H1 (cell line): ENCODE measurements around the gene SLC4A7. TPM values are rescaled to one million over a fixed set of nuclear protein-coding genes. Genes with fewer than 3 reads are reported as not detected.

Experiments
- CTCF ChIA-PET: fragments of 300-600 bp; sonication (Branson Sonifier 250); formaldehyde crosslinking; loops from one replicate; lab custom pipeline; 2021; ENCODE audit not compliant: partially characterized antibody; lab: Charles Lee
- POLR2A ChIA-PET: fragments of 300-600 bp; sonication (Branson Sonifier 250); formaldehyde crosslinking; loops from one replicate; lab custom pipeline; 2021; ENCODE audit warnings: inconsistent platforms; ENCODE audit not compliant: partially characterized antibody; lab: Charles Lee
- DNase-seq, 2 experiments: peaks; one replicate each; pipeline versions ENCODE4 v3.0.0 to v3.0.0-alpha.2; 2010 to 2022; ENCODE audit warnings: low spot score in 2 of 2, low read depth in 1 of 2, mixed read lengths in 1 of 2
- FAIRE-seq: peaks from 2 replicates; lab custom pipeline; 2011; peaks lifted over from hg19 to GRCh38; lab: Jason Lieb, UNC
- H2AFZ ChIP-seq: 2 replicates; pipeline ENCODE4 v1.8.1; 2012; ENCODE audit warnings: low read length, inconsistent platforms
- H2AK5ac ChIP-seq: 2 replicates; pipeline ENCODE4 v1.6.1; 2013; ENCODE audit warnings: low read depth, low read length
- H2BK120ac ChIP-seq: replicated peaks from 2 replicates; pipeline ENCODE3; 2013; ENCODE audit warnings: low read depth, low read length, inconsistent platforms
- H2BK12ac ChIP-seq: 2 replicates; pipeline ENCODE4 v1.6.1; 2013; ENCODE audit warnings: low read depth, low read length
- H2BK15ac ChIP-seq: 2 replicates; pipeline ENCODE4 v1.6.1; 2013; ENCODE audit warnings: low read length
- H2BK20ac ChIP-seq: 2 replicates; pipeline ENCODE4 v1.6.1; 2013; ENCODE audit warnings: low read length
- H2BK5ac ChIP-seq: 2 replicates; pipeline ENCODE4 v1.6.1; 2013; ENCODE audit warnings: low read depth, low read length
- H3K14ac ChIP-seq: 2 replicates; pipeline ENCODE4 v1.6.1; 2013; ENCODE audit warnings: inconsistent platforms; ENCODE audit not compliant: insufficient read length
- H3K18ac ChIP-seq: 2 replicates; pipeline ENCODE4 v1.6.1; 2013; ENCODE audit warnings: low read length; ENCODE audit errors: extremely low read depth
- H3K23ac ChIP-seq: 2 replicates; pipeline ENCODE4 v1.6.1; 2013; ENCODE audit warnings: inconsistent platforms; ENCODE audit not compliant: insufficient read length
- H3K23me2 ChIP-seq: 2 replicates; pipeline ENCODE4 v1.6.1; 2013; ENCODE audit warnings: low read depth, low read length
- H3K27ac ChIP-seq: 2 replicates; pipeline ENCODE4 v1.6.1; 2011; ENCODE audit warnings: low read depth, low read length, inconsistent platforms
- H3K27me3 ChIP-seq, 4 experiments: replicated peaks in 1 of 4; 1 replicate in 1 of 4; 2 replicates in 3 of 4; pipeline versions ENCODE4 v1.6.1 to v1.8.1; 2011 to 2013; ENCODE audit warnings: low read length in 3 of 4, mild to moderate bottlenecking in 3 of 4, inconsistent platforms in 2 of 4, mixed read lengths in 2 of 4, moderate library complexity in 1 of 4; ENCODE audit not compliant: control insufficient read depth in 3 of 4, insufficient read depth in 3 of 4; ENCODE audit errors: extremely low read depth in 1 of 4
- H3K36me3 ChIP-seq, 4 experiments: 2 replicates each; pipeline versions ENCODE4 v1.6.1 to v1.8.1; 2011 to 2013; ENCODE audit warnings: mild to moderate bottlenecking in 4 of 4, low read length in 3 of 4, moderate library complexity in 2 of 4, control low read depth in 1 of 4, inconsistent platforms in 1 of 4; ENCODE audit not compliant: insufficient read depth in 4 of 4, control insufficient read depth in 2 of 4
- H3K4ac ChIP-seq: replicated peaks from 2 replicates; pipeline ENCODE3; 2013; ENCODE audit warnings: low read length, low read depth, mixed read lengths, inconsistent platforms; ENCODE audit not compliant: insufficient read length
- H3K4me1 ChIP-seq, 4 experiments: replicated peaks in 1 of 4; 1 replicate in 1 of 4; 2 replicates in 3 of 4; pipeline versions ENCODE4 v1.6.1 to v1.8.1; 2011 to 2013; ENCODE audit warnings: low read length in 3 of 4, inconsistent platforms in 2 of 4, mixed read lengths in 1 of 4; ENCODE audit not compliant: insufficient read depth in 4 of 4, control insufficient read depth in 3 of 4
- H3K4me2 ChIP-seq, 2 experiments: 2 replicates each; pipeline versions ENCODE4 v1.6.1 to v1.8.1; 2011 to 2013; ENCODE audit warnings: low read depth in 2 of 2, low read length in 2 of 2, control low read depth in 1 of 2, inconsistent platforms in 1 of 2, mild to moderate bottlenecking in 1 of 2; ENCODE audit not compliant: insufficient read depth in 1 of 2
- H3K4me3 ChIP-seq, 4 experiments: fragments of 200-600, 300-600 bp in 1 of 4; sonication (generic), shearing (Covaris generic), sonication (Bioruptor Twin) in 1 of 4; 2 replicates each; pipeline versions ENCODE4 v1.5.1 to v1.8.1; 2011 to 2016; ENCODE audit warnings: low read length in 4 of 4, low read depth in 3 of 4, control low read depth in 2 of 4, inconsistent platforms in 2 of 4, mild to moderate bottlenecking in 2 of 4, mixed read lengths in 1 of 4, moderate library complexity in 1 of 4; ENCODE audit not compliant: insufficient read depth in 2 of 4; ENCODE audit errors: extremely low read depth in 1 of 4
- H3K56ac ChIP-seq: replicated peaks from 2 replicates; pipeline ENCODE3; 2013; ENCODE audit warnings: low read depth, mild to moderate bottlenecking, mixed read lengths, low read length, inconsistent platforms; ENCODE audit not compliant: insufficient read length
- H3K79me1 ChIP-seq: 2 replicates; pipeline ENCODE4 v1.6.1; 2013; ENCODE audit warnings: low read depth, low read length, control low read depth
- H3K79me2 ChIP-seq, 2 experiments: 2 replicates each; pipeline versions ENCODE4 v1.6.1 to v1.8.1; 2012 to 2013; ENCODE audit warnings: low read length in 2 of 2, mild to moderate bottlenecking in 2 of 2, inconsistent platforms in 1 of 2; ENCODE audit not compliant: insufficient read depth in 2 of 2, control insufficient read depth in 1 of 2
- H3K9ac ChIP-seq, 4 experiments: replicated peaks in 1 of 4; 1 replicate in 1 of 4; 2 replicates in 3 of 4; pipeline versions ENCODE4 v1.6.1 to v1.8.1; 2011 to 2013; ENCODE audit warnings: low read depth in 3 of 4, low read length in 3 of 4, control low read depth in 2 of 4, mild to moderate bottlenecking in 2 of 4, moderate library complexity in 2 of 4, inconsistent platforms in 1 of 4; ENCODE audit errors: extremely low read depth in 1 of 4
- H3K9me3 ChIP-seq, 2 experiments: 2 replicates each; pipeline versions ENCODE4 v1.6.1 to v1.8.1; 2012 to 2013; ENCODE audit warnings: mild to moderate bottlenecking in 2 of 2, moderate library complexity in 2 of 2, control low read depth in 1 of 2, inconsistent platforms in 1 of 2, low read depth in 1 of 2, low read length in 1 of 2, mixed read lengths in 1 of 2; ENCODE audit not compliant: insufficient read depth in 2 of 2
- H4K20me1 ChIP-seq, 2 experiments: replicated peaks in 1 of 2; 2 replicates each; pipeline versions ENCODE3 to v1.8.1; 2011 to 2013; ENCODE audit warnings: inconsistent platforms in 2 of 2, low read length in 2 of 2, mild to moderate bottlenecking in 1 of 2; ENCODE audit not compliant: insufficient read depth in 2 of 2, control insufficient read depth in 1 of 2
- H4K5ac ChIP-seq: 2 replicates; pipeline ENCODE4 v1.6.1; 2013; ENCODE audit warnings: low read length, low read depth, mixed read lengths, inconsistent platforms; ENCODE audit not compliant: insufficient read length
- H4K8ac ChIP-seq: 2 replicates; pipeline ENCODE4 v1.8.0; 2013; ENCODE audit warnings: mild to moderate bottlenecking, moderate library complexity, low read length, inconsistent platforms; ENCODE audit not compliant: insufficient read depth; ENCODE audit errors: extremely low read depth
- H4K91ac ChIP-seq: replicated peaks from 2 replicates; pipeline ENCODE3; 2013; ENCODE audit warnings: low read length, mixed read lengths, inconsistent platforms; ENCODE audit not compliant: insufficient read length
- CBX5 ChIP-seq: fragments of 300-800, 300-1000 bp; sonication (generic); IDR thresholded peaks from 2 replicates; pipeline ENCODE4 v1.7.1; 2016; ENCODE audit warnings: antibody characterized with exemption, low read length, low read depth
- FOSL1 ChIP-seq: IDR thresholded peaks from 2 replicates; pipeline ENCODE4 v1.6.1; 2011; ENCODE audit warnings: mild to moderate bottlenecking, low read depth, low read length, moderate library complexity; ENCODE audit not compliant: insufficient read depth
- PHF8 ChIP-seq: fragments of 200-600 bp; sonication (generic); conservative IDR thresholded peaks from 2 replicates; pipeline ENCODE4 v1.7.1; 2012; ENCODE audit warnings: low read depth, mild to moderate bottlenecking, inconsistent platforms, low read length, moderate library complexity
- POLR2A ChIP-seq, 2 experiments: IDR thresholded peaks; 1 replicate in 1 of 2; 2 replicates in 1 of 2; pipeline ENCODE4 v1.6.1; 2011; ENCODE audit warnings: low read depth in 2 of 2, low read length in 2 of 2, mild to moderate bottlenecking in 2 of 2; ENCODE audit errors: control extremely low read depth in 1 of 2
- POLR2AphosphoS5 ChIP-seq: IDR thresholded peaks from 2 replicates; pipeline ENCODE4 v1.6.1; 2011; ENCODE audit warnings: low read depth, low read length
- SIX5 ChIP-seq: IDR thresholded peaks from 2 replicates; pipeline ENCODE4 v1.6.1; 2011; ENCODE audit warnings: mild to moderate bottlenecking, low read depth, low read length
- SUZ12 ChIP-seq: fragments of 200-600 bp; sonication (generic); IDR thresholded peaks from 2 replicates; pipeline ENCODE4 v1.6.1; 2012; ENCODE audit warnings: mild to moderate bottlenecking, inconsistent platforms, low read length, moderate library complexity, mixed read lengths
- TEAD4 ChIP-seq: IDR thresholded peaks from 2 replicates; pipeline ENCODE4 v1.6.1; 2012; ENCODE audit warnings: low read depth, low read length, inconsistent platforms, mixed read lengths
- YY1 ChIP-seq: IDR thresholded peaks from 2 replicates; pipeline ENCODE4 v1.6.1; 2011; ENCODE audit warnings: low read depth, mild to moderate bottlenecking, low read length
- WGBS, 2 experiments: shearing (Covaris generic) in 1 of 2; methylation state at CpG; one replicate each; pipeline versions ENCODE4 v1.1.6 to v1.1.7; 2013 to 2015; ENCODE audit warnings: low lambda C conversion rate in 2 of 2, mixed read lengths in 2 of 2, inconsistent platforms in 1 of 2, low coverage in 1 of 2, missing lambda C conversion rate in 1 of 2; ENCODE audit not compliant: insufficient replicate concordance in 2 of 2, insufficient coverage in 1 of 2, insufficient read length in 1 of 2; ENCODE audit errors: extremely low coverage in 1 of 2, missing lambda C conversion rate in 1 of 2; 5-methylcytosine and 5-hydroxymethylcytosine counted together
- polyA plus RNA-seq, 7 experiments: library from polyadenylated mRNA; depleted of rRNA in 3 of 7; stranded (reverse) in 5 of 7; unstranded in 2 of 7; fragments of >200 nt in 5 of 7; fragments of 200-250 nt in 2 of 7; gene quantifications; 1 replicate in 5 of 7; 2 replicates in 1 of 7; 4 replicates in 1 of 7; pipeline versions ENCODE4 v1.2.1 to v1.2.3, GENCODE V29; 2011 to 2013; ENCODE audit warnings: missing spikeins in 2 of 7, mixed read lengths in 2 of 7
- total RNA-seq: library from RNA; stranded (reverse); fragmentation: NEBNext Ultra II Directional; extraction: Animal tissue kit (Norgen Biotek cat#: 25700); gene quantifications from 2 replicates; pipeline ENCODE4 v1.2.1, GENCODE V29; 2021

SLC4A7 gene
- total and polyA plus RNA-seq, 2 of the 8 experiments (the other 6 are each of a cell fraction or from before 2014, with no cell fraction given) = 14.9 to 70.5 TPM

DNA sequence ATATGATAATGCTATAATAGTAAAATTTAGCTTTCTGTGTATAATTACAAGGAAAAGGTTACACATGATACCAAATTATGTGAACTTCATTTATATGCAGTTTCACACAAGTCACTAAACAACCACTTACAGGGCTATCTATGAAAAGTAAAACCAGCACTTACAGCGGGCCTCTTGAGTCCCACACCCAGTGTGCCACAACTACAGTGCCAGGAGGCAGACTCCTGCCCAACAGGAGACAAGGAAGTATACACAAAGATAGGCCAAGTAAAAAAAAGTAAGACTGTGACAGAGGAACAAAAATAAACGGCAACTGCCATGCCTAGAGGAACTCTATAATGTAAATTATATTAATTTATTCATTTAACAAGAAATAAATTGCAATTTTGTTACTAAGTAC, 61.6 kb downstream of the SLC4A7 start:
- H3K4me2 ChIP-seq = no peak overlapping the region
- no peak overlapping the region for H3K4me3 ChIP-seq
- H3K9ac ChIP-seq = no peak overlapping the region
- H2BK15ac ChIP-seq = no peak overlapping the region
- no peak overlapping the region for H2BK120ac ChIP-seq
- no peak overlapping the region for H2BK12ac ChIP-seq
- no peak overlapping the region for H3K4ac ChIP-seq
- H2AFZ ChIP-seq = no peak overlapping the region
- ChIA-PET POLR2A (interaction anchor here (0.7 kb wide), 1 partner anchor 13 kb away, joined by 3 read pairs; no protein-coding TSS in a partner anchor), CTCF (no interaction called here)
- no peaks in the 10 kb centered on the region for H3K79me1 ChIP-seq
- no peak overlapping the region for H3K14ac ChIP-seq
- 98% methylated on average over 2 of the region's 2 CpGs; no CpG with 5 or more reads in 1 of the 2 experiments for WGBS, 2 experiments
- H3K79me2 ChIP-seq = no peaks in the 10 kb centered on the region
- H4K91ac ChIP-seq = no peak overlapping the region
- no peak for TF ChIP-seq YY1
- TF ChIP-seq SUZ12 = no peak
- no peak for TF ChIP-seq SIX5
- no peak for TF ChIP-seq CBX5
- TF ChIP-seq POLR2AphosphoS5 = no peak
- TF ChIP-seq POLR2A (IDR thresholded peaks at IDR 0.05; ENCODE audit: control extremely low read depth in 1 of 2, low read depth in 2 of 2, low read length in 2 of 2) = no peak
- no peak for TF ChIP-seq FOSL1
- TF ChIP-seq PHF8 = no peak
- no peak for TF ChIP-seq TEAD4
- no peak for DNase-seq
- no peak overlapping the region for H3K23ac ChIP-seq
- no peak for FAIRE-seq
- no peak overlapping the region for H3K56ac ChIP-seq
- H4K8ac ChIP-seq = no peak overlapping the region
- H4K5ac ChIP-seq = no peak overlapping the region
- no peaks in the 10 kb centered on the region for H3K27me3 ChIP-seq
- no peaks in the 10 kb centered on the region for H3K23me2 ChIP-seq
- no peaks in the 10 kb centered on the region for H4K20me1 ChIP-seq
- no peak overlapping the region for H2AK5ac ChIP-seq
- peaks cover 0 to 54% (median 27%) of the 10 kb centered on the region in 4 experiments; a peak in 6 of 8 replicates for H3K36me3 ChIP-seq
- no peak overlapping the region for H3K27ac ChIP-seq
- no peak overlapping the region for H3K18ac ChIP-seq
- no peaks in the 10 kb centered on the region for H3K9me3 ChIP-seq
- no peak overlapping the region for H2BK20ac ChIP-seq
- no peak overlapping the region for H2BK5ac ChIP-seq
- no peaks in the 10 kb centered on the region for H3K4me1 ChIP-seq
